ENCODE data around the gene CFB. TPM values are rescaled to one million over a fixed set of nuclear protein-coding genes. Genes with fewer than 3 reads are reported as not detected.

The CFB gene
- total and polyA plus RNA-seq, 2 of the 4 experiments (the other 2 are of a cell fraction): 1.8 to 6.1 TPM

GRCh38 chr6:31945154-31945506 lies 765 bp upstream of the CFB start:
- H3K18ac ChIP-seq (ENCODE audit: low read depth, low read length): peak overlapping the region; percentile 16; the same call in 1 of the 2 replicates
- H3K9ac ChIP-seq (ENCODE audit: low read depth, low read length): no peak overlapping the region
- no peaks in the 10 kb centered on the region for H3K9me3 ChIP-seq (ENCODE audit: control insufficient read depth, insufficient read depth, low read length)
- H3K14ac ChIP-seq (replicated peaks; ENCODE audit: low read depth, low read length): peak overlapping the region; percentile 57
- H2BK15ac ChIP-seq (ENCODE audit: low read depth, low read length): no peak overlapping the region
- in situ Hi-C loops (cut with MboI; ENCODE audit: low sequenced_read_pairs) (loop anchor here (5.0 to 10.0 kb wide), 2 partner anchors 33 to 260 kb away; partner anchors contain the start of gene LY6G5C), intact Hi-C loops (cut with micrococcal nuclease) (no loop called here), dilution Hi-C loops (cut with HindIII; ENCODE audit: low sequenced_read_pairs, unreplicated experiment) (no loop called here)
- no peak overlapping the region for H3K56ac ChIP-seq (ENCODE audit: extremely low read depth, insufficient read depth, low read length)
- 0 out of 2 replicates have a peak overlapping the region, but pooled peaks have one; percentile 14 for H2AK5ac ChIP-seq (ENCODE audit: low read depth, low read length)
- CTCF ChIA-PET: interaction anchor here (1.0 kb wide), 1 partner anchor 82 kb away, joined by 3 read pairs; the partner anchor contains the start of gene NEU1
- H4K8ac ChIP-seq (ENCODE audit: low read depth in 2 of 2, low read length in 2 of 2): peak overlapping the region; percentile 67 to 81; a peak in 3 of 4 replicates
- no peaks in the 10 kb centered on the region for H3K79me1 ChIP-seq (ENCODE audit: low read depth in 1 of 2, low read length in 2 of 2)
- ATAC-seq (ENCODE audit: low read depth) (no peak), DNase-seq (no peak)
- H2BK120ac ChIP-seq (ENCODE audit: low read depth, low read length): peak overlapping the region; percentile 63
- peaks cover 9% of the 10 kb centered on the region for H3K9me1 ChIP-seq (ENCODE audit: insufficient read depth, low read length)
- BruUV-seq (replicated peaks): no TSS peak
- TF ChIP-seq POLR2A (IDR thresholded peaks at IDR 0.05; ENCODE audit: low read depth, low read length): no peak
- no peak for TF ChIP-seq MAZ (IDR thresholded peaks at IDR 0.05; ENCODE audit: borderline replicate concordance, low read depth, low read length)
- no peak for TF ChIP-seq USF2 (IDR thresholded peaks at IDR 0.05; ENCODE audit: low read depth, low read length)
- no peak for TF ChIP-seq RFX5 (IDR thresholded peaks at IDR 0.05; ENCODE audit: low read depth, low read length)
- TF ChIP-seq NFE2L2 (IDR thresholded peaks at IDR 0.05; ENCODE audit: low read depth, low read length): no peak
- no peak for TF ChIP-seq CHD1 (IDR thresholded peaks at IDR 0.05; ENCODE audit: low read depth, low read length)
- no peak for TF ChIP-seq MAFK (IDR thresholded peaks at IDR 0.05; ENCODE audit: low read depth, low read length)
- TF ChIP-seq FOS (IDR thresholded peaks at IDR 0.05; ENCODE audit: low read depth, low read length): no peak
- no peak for TF ChIP-seq CTCF (conservative IDR thresholded peaks at IDR 0.05; ENCODE audit: low read depth, low read length)
- no peak for TF ChIP-seq RAD21 (IDR thresholded peaks at IDR 0.05; ENCODE audit: low read length)
- no peak for TF ChIP-seq MXI1 (IDR thresholded peaks at IDR 0.05; ENCODE audit: borderline replicate concordance, low read depth, low read length)
- no peak for TF ChIP-seq ELK1 (IDR thresholded peaks at IDR 0.05; ENCODE audit: borderline replicate concordance, low read depth, low read length)
- TF ChIP-seq RCOR1 (IDR thresholded peaks at IDR 0.05; ENCODE audit: insufficient replicate concordance, low read length): no peak
- no peak for TF ChIP-seq CEBPB (IDR thresholded peaks at IDR 0.05; ENCODE audit: low read depth, low read length)
- TF ChIP-seq BHLHE40 (IDR thresholded peaks at IDR 0.05; ENCODE audit: low read depth, low read length): no peak
- TF ChIP-seq SMC3 (IDR thresholded peaks at IDR 0.05; ENCODE audit: low read depth, low read length): no peak
- no peaks in the 10 kb centered on the region for H3K27me3 ChIP-seq (ENCODE audit: control insufficient read depth, insufficient read depth, low read length)
- peak overlapping the region; percentile 33 for H2BK5ac ChIP-seq (ENCODE audit: low read depth, low read length, poor library complexity, severe bottlenecking)
- peak overlapping the region; percentile 89 for H3K4ac ChIP-seq (ENCODE audit: low read depth, low read length)
- H2AFZ ChIP-seq (replicated peaks; ENCODE audit: low read length, poor library complexity): peak overlapping the region; percentile 94
- H2BK20ac ChIP-seq (ENCODE audit: low read depth, low read length): no peak overlapping the region
- peak overlapping the region; percentile 31 for H4K91ac ChIP-seq (ENCODE audit: insufficient read depth, low read depth, low read length)
- H4K20me1 ChIP-seq (ENCODE audit: insufficient read depth, low read length): no peaks in the 10 kb centered on the region
- peak overlapping the region; percentile 56; the same call in 1 of the 2 replicates for H3K27ac ChIP-seq (ENCODE audit: insufficient read depth, low read length)
- H3K36me3 ChIP-seq (ENCODE audit: control insufficient read depth, insufficient read depth, low read length): no peaks in the 10 kb centered on the region
- WGBS, 2 experiments (ENCODE audit: extremely low coverage in 2 of 2, insufficient read length in 1 of 2): 50% methylated on average over 1 of the region's 9 CpGs; no CpG with 5 or more reads in 1 of the 2 experiments
- POLR2A ChIA-PET (ENCODE audit: unreplicated experiment): interaction anchor here (0.9 kb wide), 1 partner anchor 46 kb away, joined by 3 read pairs; no protein-coding TSS in a partner anchor
- peak overlapping the region; percentile 50 for H4K5ac ChIP-seq (ENCODE audit: low read depth, low read length)
- H3K23ac ChIP-seq (ENCODE audit: low read depth, low read length): no peak overlapping the region
- H3K4me2 ChIP-seq (ENCODE audit: low read depth, low read length): peak overlapping the region; percentile 65; the same call in 1 of the 2 replicates
- no peak overlapping the region for H3K4me3 ChIP-seq (ENCODE audit: insufficient read depth, low read depth, low read length)
- peaks cover 25% of the 10 kb centered on the region for H3K4me1 ChIP-seq (ENCODE audit: control insufficient read depth, insufficient read depth, low read length)
- H2AK9ac ChIP-seq (replicated peaks; ENCODE audit: low read depth, low read length, poor library complexity): peak overlapping the region; percentile 90

All from IMR-90 (cell line).